HG03521 (cell line): Measurements from ENCODE around the gene KIAA0232.
"Not testable (repeated sequence)": the region's sequence is repeated elsewhere in the genome, so short reads cannot be mapped to it uniquely, and the experiment has no call there.

Source experiments
- ATAC-seq: cut with Tn5 transposase; IDR thresholded peaks from one replicate; pipeline ENCODE4 v1.9.1; 2021; ENCODE audit warnings: mild to moderate bottlenecking, moderate library complexity; ENCODE audit not compliant: unreplicated experiment

The KIAA0232 gene

GRCh38 chr4:6803246-6803645 lies 20.7 kb downstream of the KIAA0232 start:
- ATAC-seq, result no peak

GRCh38 chr4:6804082-6804752 lies 21.7 kb downstream of the KIAA0232 start:
- no peak for ATAC-seq

- ATAC-seq, result no peak
Observed at GRCh38 chr4:6806924-6807626, 24.5 kb downstream of the KIAA0232 start.

GRCh38 chr4:6808259-6808658 lies 25.7 kb downstream of the KIAA0232 start:
- ATAC-seq, result no peak

GRCh38 chr4:6811165-6811564 lies 28.6 kb downstream of the KIAA0232 start:
- ATAC-seq, result no peak

GRCh38 chr4:6812766-6813165 lies 30.2 kb downstream of the KIAA0232 start:
- no peak for ATAC-seq

GRCh38 chr4:6813725-6814124 lies 31.2 kb downstream of the KIAA0232 start:
- no peak for ATAC-seq

GRCh38 chr4:6815029-6815836 lies 32.7 kb downstream of the KIAA0232 start:
- ATAC-seq, result no peak

- ATAC-seq, result no peak
Observed at GRCh38 chr4:6819295-6819694, 36.8 kb downstream of the KIAA0232 start.

- ATAC-seq, result no peak
Observed at GRCh38 chr4:6820695-6821094, 38.2 kb downstream of the KIAA0232 start.

- ATAC-seq, result no peak
Observed at GRCh38 chr4:6824071-6824470, 41.5 kb downstream of the KIAA0232 start.

- ATAC-seq, result no peak
Observed at GRCh38 chr4:6824772-6825402, 42.4 kb downstream of the KIAA0232 start.

GRCh38 chr4:6825403-6825802 lies 42.9 kb downstream of the KIAA0232 start:
- ATAC-seq, result no peak

GRCh38 chr4:6826781-6827508 lies 44.4 kb downstream of the KIAA0232 start:
- ATAC-seq, result no peak

GRCh38 chr4:6829086-6829485 lies 46.6 kb downstream of the KIAA0232 start:
- no peak for ATAC-seq

GRCh38 chr4:6834867-6835266 lies 52.3 kb downstream of the KIAA0232 start:
- no peak for ATAC-seq

- not testable (repeated sequence) for ATAC-seq
Observed at GRCh38 chr4:6835616-6836015, 53.1 kb downstream of the KIAA0232 start.

GRCh38 chr4:6837106-6837505 lies 54.6 kb downstream of the KIAA0232 start:
- ATAC-seq, result not testable (repeated sequence)

- ATAC-seq, result no peak
Observed at GRCh38 chr4:6839579-6839978, 57.1 kb downstream of the KIAA0232 start.
